Jurkat, Clone E6-1 (cell line): ENCODE measurements around the gene CTDSPL2.
"Not testable (repeated sequence)": the region's sequence is repeated elsewhere in the genome, so short reads cannot be mapped to it uniquely, and the experiment has no call there.

Source experiments
- DNase-seq: peaks from one replicate; pipeline ENCODE4 v3.0.0-alpha.2; 2011; ENCODE audit warnings: low read depth, low spot score
- H3K4me3 ChIP-seq: 2 replicates; pipeline ENCODE4 v1.5.1; 2011; ENCODE audit warnings: mild to moderate bottlenecking, low read length, control low read depth, moderate library complexity

CTDSPL2 gene

DNA sequence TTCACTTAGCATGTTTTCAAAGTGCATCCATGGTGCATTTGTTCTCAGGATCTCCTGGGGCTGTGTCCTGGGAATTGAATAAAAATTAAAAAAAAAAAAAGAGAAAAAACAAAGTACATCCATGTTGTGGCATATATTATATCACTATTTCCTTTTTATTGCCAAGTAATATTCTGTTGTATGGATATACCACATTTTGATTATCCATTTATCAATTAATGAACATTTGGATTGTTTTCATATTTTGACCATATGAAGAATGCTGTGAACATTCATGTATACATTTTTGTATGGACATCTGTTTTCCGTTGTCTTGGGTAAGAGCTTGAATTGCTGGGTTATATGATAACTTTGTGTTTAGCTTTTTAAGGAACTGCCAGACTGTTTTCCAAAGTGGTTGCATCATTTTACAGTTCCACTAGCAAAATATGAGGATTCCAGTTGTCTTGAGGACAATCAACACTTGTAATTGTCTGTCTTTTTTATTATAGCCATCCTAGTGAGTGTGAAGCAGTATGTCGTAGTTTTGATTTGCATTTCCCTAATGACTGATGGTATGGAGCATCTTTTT lies 44.5 kb downstream of the CTDSPL2 start:
- H3K4me3 ChIP-seq: no peak overlapping the region
- DNase-seq: no peak

DNA sequence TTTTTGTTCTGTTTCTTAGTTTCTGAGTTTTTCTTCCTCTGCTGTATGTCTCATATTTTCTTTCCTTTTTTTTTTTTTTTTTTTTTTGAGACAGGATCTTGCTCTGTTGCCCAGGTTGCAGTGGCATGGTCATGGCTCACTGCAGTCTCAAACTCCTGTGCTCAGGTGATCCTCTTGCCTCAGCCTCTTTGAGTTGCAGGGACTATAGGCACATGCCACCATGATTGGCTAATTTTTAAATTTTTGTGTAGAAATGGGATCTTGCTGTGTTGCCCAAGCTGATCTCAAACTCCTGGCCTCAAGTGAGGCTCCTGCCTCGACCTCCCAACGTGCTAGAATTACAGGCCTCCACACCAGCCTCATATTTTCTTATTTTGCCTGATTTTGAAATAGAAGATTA lies 51.9 kb downstream of the CTDSPL2 start:
- no peak overlapping the region for H3K4me3 ChIP-seq
- no peak for DNase-seq

DNA sequence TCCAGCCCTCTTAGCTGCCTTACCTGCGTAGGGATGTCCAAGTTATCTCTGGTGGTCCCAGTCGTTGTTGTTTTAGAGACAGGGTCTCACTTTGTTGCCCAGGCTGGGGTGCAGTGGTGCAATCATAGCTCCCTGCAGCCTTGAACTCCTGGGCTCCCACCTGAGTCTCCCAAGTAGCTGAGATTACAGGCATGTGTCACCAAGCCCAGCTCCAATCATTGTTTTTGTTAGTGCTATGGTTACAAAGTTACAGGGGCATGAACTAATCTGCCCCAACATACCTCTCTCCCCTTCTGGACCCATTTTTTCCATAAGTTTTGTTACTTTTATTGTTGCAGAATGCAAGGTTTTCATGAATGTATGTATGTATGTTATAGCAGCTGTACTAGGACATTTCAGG lies 54.7 kb downstream of the CTDSPL2 start:
- no peak for DNase-seq

DNA sequence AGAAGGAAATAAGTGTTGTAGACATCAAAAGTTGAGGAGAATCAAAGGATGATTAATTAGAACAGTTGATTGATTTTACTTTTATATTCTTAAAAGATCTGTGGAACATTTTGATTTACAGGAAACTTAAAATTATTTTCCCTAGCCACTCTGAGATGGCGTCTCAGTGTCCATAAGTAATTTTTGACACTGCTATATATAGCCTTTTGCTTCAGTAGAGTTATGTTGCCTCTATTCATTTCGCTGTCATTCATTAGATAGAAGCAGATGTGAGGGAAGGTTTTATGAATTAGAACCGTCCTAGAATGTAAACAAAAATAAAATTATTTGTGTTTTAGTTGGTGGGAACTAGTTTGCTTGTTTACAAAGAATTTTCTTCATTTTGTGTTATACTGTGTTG lies 58.5 kb downstream of the CTDSPL2 start:
- no peak overlapping the region for H3K4me3 ChIP-seq
- DNase-seq: no peak

More for the DNA sequence above, 54.7 kb downstream of the CTDSPL2 start:
- no peak overlapping the region for H3K4me3 ChIP-seq

DNA sequence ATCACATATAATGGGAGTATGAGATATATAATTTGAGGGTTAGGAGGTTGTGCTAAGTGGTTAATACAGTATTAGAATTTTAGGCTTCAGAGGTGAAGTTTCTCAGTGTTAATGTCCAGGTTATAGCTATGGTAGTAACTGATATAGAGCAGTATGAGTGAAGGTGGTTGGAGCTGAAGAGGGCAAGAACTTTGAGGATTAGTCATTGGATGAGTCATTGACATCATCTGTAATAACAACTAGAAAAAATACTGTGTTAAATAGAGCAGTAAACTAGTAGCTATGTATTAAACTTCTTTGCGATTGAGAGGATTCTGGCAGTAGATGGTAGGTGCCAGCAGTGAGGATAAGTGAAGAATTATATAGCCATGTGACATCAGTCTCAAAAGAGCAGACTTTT lies 62.0 kb downstream of the CTDSPL2 start:
- no peak for DNase-seq

DNA sequence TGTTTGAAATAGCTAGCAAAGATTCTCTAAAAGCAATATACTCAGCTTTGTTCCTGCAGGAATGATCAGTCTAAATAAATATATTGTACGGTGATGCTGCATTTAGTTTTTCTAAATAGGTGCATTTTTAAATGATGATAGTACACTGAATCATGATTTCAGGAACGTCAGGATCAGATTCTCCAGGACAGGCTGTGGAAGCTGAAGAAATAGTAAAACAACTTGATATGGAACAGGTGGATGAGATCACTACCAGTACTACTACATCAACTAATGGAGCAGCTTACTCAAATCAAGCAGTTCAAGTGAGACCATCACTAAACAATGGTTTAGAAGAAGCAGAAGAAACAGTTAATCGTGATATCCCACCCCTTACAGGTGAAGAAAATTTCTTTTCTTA lies 63.2 kb downstream of the CTDSPL2 start:
- no peak overlapping the region for H3K4me3 ChIP-seq
- DNase-seq: no peak

More for the DNA sequence above, 62.0 kb downstream of the CTDSPL2 start:
- H3K4me3 ChIP-seq: no peak overlapping the region

DNA sequence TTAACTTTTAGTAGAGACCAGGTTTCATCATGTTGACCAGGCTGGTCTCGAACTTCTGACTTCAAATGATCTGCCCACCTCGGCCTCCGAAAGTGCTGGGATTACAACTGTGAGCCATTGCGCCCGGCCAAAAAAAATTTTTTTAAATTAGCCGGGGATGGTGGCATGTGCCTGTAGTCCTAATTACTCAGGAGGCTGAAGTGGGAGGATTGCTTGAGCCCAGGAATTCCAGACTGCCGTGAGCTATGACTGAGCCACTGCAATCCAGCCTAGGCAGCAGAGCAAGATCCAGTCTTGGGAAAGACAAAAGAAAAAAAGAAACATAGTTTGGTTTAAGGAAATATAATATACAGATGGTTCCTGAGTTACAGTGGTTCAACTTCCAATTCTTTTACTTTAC lies 64.6 kb downstream of the CTDSPL2 start:
- DNase-seq: no peak
- no peak overlapping the region for H3K4me3 ChIP-seq

DNA sequence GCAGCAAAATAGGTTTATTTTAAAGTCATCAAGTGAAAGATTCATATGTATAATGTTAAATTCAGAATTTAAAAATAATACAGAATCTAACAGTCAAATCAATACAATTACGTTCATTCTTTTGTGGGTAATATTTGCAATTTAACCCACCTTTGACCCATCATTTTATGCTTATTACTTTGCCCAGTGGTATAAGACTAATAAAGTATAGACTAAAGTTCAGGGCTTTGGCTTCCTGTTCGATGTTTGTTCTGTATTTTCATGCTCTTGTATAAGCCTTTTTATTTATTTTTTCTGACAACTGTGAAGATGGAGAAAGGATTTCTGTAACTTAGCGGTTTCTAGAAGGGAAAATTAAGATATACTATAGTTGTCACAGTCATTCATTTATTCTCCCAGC lies 65.2 kb downstream of the CTDSPL2 start:
- DNase-seq: no peak
- no peak overlapping the region for H3K4me3 ChIP-seq

DNA sequence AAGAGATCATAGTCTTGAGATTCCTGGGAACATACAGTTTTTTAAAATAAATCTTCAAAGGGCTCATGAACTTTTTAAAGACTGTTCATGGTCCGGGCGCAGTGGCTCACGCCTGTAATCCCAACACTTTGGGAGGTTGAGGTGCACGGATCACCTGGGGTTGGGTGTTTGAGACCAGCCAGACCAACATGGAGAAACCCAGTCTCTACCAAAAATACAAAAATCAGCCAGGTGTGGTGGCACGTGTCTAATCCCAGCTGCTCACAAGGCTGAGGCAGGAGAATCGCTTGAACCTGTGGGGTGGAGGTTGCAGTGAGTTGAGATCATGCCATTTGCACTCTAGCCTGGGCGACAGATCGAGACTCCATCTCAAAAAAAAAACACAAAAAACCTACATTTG lies 68.1 kb downstream of the CTDSPL2 start:
- no peak for DNase-seq
- no peak overlapping the region for H3K4me3 ChIP-seq

DNA sequence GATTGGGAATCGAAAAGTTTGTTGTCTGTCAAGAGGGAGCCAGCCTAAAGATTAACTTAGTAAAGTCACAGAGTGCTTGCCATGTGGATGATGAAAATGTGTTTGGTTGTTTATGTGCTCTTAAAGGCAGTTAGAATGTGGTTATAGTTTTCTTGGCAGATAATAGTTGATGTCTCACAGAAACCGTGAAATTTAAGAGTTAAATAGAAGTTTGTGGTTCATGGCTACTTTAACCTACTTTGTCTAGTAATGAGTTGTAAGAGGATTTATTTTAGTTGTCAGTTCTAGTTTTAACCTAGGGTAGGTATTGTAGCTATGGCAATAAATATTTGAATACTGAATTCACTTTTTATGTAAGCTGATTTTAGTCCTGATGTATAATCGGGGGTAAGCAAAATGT lies 73.1 kb downstream of the CTDSPL2 start:
- no peak overlapping the region for H3K4me3 ChIP-seq
- no peak for DNase-seq

DNA sequence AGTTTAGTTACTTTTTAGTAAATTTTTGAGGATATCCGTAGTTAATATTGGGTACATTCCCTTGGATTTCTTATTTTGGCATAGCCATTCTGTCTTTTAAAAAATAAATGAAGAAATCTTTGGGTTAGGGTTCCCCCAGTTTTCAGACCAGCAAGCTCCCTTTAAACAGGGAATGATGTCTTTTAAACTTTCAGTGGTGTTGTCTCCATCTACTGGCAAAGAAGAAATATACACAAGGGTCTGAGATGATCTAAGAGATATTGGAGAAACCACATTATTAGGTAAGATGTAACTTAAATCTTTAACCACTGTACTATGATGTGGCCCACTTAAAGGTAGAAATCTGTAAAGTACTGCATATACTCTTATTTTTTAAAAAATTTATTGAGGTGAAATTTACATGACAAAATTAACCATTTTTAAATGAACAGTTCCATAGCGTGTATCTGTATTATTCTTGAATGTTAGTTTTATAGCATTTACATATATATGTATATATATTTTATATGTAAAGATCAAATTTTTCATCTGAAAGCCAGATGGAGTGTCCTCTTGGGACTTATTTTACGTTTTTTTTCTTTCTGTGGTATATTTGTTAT lies 74.4 kb downstream of the CTDSPL2 start:
- DNase-seq: peak; percentile 23
- no peak overlapping the region for H3K4me3 ChIP-seq

DNA sequence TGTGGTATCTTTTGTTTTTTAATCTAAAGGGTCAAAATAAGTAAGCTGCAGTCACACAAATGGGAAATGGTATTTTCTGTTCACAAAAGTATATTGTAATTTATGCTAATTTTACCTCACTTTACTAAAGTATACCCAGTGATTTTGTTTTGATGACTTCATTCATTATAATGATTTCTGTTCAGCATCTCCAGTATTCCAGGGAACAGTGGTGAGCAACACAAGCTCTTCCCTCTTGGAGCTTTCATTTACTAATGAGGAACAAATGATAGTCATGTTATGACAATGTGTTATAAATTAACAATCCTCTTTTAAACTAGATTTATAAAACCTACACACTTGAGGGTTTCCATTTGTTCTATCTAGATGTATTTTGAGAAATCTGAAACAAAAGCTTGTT lies 89.0 kb downstream of the CTDSPL2 start:
- no peak overlapping the region for H3K4me3 ChIP-seq
- DNase-seq: no peak

DNA sequence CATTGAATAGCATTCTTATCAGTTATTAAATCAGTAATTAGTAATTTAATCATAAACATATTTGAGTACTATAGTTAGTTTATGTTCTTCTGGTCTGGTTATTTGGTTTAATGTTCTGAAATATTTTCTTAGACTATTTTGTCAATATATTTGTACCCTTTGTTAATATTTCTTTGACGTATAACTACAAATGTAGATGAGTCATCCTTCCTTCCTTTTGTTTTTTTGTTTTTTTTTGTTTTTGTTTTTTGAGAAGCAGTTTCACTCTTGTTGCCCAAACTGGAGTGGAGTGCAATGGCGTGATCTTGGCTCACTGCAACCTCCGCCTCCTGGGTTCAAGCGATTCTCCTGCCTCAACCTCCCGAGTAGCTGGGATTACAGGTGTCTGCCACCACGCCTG lies 92.1 kb downstream of the CTDSPL2 start:
- DNase-seq: no peak
- H3K4me3 ChIP-seq: no peak overlapping the region

DNA sequence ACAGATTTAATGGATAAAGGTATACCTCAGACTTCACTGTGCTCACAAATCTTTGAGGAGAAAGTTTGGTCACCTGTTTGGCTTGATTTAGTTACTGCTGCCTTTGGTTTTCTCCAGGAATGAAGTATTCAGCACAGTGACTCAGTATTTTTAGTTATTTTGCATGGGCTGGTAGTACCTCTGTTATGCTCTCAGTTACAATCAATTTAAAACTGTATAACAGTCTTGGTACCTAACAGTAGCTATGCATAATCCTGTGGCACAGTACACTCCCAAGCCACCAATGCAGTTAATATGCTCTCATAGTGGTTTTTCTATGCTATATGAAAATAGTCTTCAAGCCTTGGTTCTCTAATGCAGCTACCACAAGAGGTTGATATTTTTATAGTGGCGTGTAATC lies 97.6 kb downstream of the CTDSPL2 start:
- H3K4me3 ChIP-seq: no peak overlapping the region
- no peak for DNase-seq

DNA sequence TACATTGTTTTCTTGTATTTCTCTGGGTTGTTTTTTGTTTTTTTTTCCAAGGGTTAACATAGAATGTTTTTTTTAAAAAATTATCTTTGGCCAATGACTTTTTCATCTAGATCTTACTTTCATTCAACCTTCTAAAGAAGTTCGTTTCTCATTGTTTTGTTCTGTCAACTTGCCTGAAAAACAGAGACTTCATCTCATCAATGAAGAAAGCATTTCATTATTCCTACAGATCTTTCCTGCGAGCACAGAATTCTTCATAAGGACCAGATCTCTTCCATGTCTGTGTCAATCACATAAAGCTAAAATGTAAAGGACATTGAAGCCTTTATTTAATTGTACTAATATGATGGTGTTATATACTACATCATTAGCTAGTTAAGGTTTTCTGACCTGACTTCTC lies 99.8 kb downstream of the CTDSPL2 start:
- no peak overlapping the region for H3K4me3 ChIP-seq
- no peak for DNase-seq

DNA sequence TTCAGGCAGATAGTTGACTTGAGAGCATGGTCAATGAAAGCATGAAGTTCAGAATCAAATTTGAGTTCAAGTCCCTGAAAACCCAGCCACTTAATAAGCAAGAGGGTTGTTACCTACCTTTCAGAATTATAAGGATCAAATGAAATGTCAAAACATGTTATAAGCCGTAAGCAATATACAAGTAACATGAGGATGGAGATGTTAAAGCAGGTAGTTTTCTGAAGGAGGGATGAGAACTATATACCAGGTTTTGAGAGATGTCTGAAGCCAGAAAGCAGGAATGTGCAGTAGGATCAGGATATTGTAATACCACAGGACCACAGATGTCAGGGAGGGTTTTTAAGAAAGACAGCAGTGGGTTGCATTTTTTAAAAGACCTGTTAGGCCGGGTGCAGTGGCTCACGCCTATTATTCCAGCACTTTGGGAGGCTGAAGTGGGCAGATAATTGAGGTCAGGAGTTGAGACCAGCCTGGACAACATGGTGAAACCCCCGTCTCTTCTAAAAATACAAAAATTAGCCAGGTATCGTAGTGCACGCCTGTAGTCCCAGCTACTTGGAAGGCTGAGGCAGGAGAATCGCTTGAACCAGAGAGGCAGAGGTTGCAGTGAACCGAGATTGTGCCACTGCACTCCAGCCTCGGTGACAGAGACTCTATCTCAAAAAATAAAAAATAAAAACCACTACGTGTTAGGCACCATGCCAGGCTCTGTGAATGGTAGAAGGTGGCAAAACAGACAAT lies 102.6 kb downstream of the CTDSPL2 start:
- no peak for DNase-seq
- no peak overlapping the region for H3K4me3 ChIP-seq

DNA sequence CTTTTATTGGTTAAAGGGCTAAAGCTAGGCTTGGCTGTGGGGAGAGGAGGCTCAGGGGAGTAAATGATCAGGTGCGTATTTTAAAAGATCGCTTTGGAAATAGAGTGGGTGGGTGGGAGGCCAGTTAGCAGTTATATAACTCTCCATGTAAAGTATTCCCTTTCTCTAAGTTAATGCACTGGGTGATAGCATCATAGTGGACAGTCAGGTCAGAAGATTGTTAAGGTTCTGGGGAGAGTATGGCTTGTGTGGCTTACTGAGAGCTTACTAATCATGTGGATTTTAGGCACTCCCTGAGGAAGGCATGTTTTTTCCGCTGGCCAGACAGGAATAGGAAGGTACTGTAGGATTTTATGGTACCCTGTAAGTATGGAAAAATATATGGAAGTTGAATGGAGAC lies 103.2 kb downstream of the CTDSPL2 start:
- H3K4me3 ChIP-seq: no peak overlapping the region
- DNase-seq: no peak

DNA sequence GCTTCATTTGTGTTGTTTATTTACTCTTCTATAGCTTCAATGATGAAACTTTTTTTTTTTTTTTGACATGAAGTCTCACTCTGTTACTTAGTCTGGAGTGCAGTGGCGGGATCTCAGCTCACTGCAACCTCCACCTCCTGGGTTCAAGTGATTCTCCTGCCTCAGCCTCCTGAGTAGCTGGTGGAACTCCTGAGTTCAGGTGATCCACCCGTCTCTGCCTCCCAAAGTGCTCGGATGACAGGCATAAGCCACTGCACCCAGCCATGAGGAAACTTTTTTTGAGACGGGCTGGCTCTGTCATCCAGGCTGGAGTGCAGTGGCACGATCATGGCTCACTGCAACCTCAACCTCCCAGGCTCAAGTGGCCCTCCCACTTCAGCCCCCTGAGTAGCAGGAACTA lies 104.8 kb downstream of the CTDSPL2 start:
- not testable (repeated sequence) for DNase-seq, H3K4me3 ChIP-seq

DNA sequence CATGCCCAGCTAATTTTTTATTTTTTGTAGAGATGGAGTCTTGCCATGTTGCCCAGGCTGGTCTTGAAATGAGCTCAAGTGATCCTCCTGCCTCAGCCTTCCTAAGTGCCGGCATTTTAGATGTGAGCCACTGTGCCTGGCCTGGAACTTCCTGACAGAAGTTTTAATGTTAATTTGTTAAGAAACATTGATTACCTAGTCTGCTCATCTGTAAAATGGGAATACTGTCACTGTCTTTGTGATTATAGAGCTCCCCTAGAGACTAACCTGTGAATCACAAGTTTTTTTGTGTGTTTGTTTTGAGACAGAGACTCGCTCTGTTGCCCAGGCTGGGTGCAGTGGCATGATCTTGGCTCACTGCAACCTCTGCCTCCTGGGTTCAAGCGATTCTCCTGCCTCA lies 105.3 kb downstream of the CTDSPL2 start:
- DNase-seq: no peak
- no peak overlapping the region for H3K4me3 ChIP-seq

DNA sequence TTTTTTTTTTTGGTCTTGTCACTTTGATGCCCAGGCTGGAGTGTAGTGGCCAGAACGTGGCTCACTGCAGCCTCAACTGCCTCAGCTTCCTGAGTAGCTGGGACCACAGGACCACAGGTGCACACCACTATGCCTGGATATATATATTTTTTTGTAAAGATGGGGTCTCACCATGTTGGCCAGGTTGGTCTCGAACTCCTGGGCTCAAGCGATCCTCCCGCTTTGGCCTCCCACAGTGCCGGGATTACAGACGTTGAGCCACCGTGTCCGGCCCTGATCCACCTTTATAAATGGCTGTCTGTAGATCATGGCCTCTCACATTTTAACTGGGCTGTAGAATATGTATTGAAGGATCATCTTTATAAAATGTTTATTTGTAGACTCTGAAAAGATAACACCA lies 107.7 kb downstream of the CTDSPL2 start:
- H3K4me3 ChIP-seq: no peak overlapping the region

More for the DNA sequence above, 107.7 kb downstream of the CTDSPL2 start:
- no peak for DNase-seq
